HG03045 (cell line): ENCODE data around the gene RER1.
"Not testable (repeated sequence)": the region's sequence is repeated elsewhere in the genome, so short reads cannot be mapped to it uniquely, and the experiment has no call there.

ENCODE experiments used
- ATAC-seq: cut with Tn5 transposase; IDR thresholded peaks from one replicate; pipeline ENCODE4 v1.9.1; 2021; ENCODE audit warnings: mild to moderate bottlenecking, moderate library complexity; ENCODE audit not compliant: unreplicated experiment

RER1 gene

DNA sequence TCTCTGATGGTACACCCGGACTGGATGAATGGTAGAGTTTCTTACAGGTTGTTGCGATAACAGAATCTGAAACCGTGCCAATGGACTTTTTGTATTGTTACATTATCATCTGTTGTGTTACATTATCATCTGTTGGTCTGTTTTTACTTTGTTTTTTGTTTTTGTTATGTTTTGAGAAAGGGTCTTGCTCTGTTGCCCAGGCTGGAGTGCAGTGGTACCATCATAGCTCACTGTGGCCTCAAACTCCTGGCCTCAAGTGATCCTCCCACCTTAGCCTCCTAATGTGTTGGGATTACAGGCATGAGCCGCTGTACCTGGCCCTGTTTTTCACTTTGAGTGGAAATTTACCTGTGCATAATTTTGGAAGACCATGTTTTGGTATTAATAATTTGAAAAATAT lies 30.9 kb downstream of the RER1 start:
- no peak for ATAC-seq

DNA sequence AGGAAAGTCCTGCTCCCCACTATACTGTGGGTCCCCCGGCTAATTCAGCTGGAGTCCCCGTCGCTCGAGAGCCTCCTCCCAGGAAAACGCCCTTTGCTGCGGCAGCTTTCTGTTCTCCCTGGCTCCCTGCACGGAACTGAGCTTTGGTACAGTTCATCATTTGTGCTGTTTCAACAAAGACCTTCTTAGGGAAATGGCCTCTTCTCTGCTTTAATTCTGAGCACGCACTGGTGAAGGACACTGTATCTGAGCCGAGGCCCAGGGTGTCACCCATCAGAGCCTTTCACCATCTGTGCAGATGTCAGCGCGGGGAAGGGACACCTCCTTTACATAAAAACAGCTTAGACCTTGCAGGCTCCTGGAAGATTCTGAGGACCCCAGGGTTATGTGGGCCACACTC lies 34.3 kb downstream of the RER1 start:
- no peak for ATAC-seq

DNA sequence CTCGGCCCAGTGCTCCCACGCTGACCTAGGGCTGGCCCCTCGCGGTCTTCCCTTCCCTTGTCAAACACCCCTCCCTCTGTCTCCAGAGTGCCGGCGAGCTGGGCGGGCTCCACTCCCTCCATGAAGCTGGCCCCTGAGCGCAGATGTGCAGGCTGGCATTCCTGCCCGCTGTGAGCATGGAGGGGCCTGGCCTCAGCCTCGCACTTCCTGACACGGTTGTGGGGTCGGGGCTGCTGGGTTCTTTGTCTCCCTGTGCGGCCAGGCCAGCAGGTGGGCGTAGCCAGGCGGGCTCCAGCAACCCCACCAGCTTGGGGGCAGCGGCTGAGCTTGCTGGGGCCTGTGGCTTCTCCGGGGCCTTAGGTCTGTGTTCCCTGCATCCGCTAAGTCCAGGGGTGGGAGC lies 34.9 kb downstream of the RER1 start:
- no peak for ATAC-seq

DNA sequence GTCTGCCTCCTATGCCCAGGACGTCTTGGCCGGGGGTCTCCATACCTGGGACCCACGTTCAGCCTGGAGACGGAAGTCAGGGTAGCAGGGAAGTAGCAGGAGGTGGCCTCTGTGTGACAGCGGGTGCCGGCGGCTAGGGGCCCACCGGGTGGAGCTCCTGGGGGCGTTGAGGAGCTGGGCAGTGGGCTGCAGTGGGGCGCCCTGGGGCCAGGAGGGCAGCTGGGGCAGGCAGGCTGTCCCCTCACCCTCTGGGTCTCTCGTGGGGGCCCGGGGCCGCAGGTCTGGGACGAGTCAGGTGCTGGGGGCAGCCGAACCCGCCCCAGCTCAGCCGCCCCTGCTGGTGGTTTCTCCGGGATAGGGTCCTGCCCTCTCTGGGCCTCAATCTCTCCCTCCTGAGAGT lies 35.4 kb downstream of the RER1 start:
- no peak for ATAC-seq

DNA sequence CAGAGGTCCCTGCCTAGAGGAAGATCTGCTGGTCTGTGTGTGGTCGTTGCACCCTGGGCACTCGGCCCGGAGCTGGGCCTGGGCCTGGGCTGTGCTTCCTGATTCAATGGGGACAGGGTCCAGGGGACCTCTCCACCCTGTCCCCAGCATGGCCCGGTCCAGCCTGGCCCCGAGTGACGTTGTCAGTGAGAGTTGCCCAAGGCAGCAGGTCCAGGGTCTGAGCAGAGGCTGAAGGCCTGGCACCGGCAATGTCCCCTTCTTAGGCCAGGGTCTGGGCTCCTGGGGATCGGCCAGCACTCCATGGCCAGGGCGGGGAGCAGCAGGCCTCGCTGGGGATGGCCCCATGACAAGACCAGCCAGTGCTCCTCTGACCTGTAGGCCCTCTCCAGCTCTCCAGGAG lies 36.3 kb downstream of the RER1 start:
- no peak for ATAC-seq

DNA sequence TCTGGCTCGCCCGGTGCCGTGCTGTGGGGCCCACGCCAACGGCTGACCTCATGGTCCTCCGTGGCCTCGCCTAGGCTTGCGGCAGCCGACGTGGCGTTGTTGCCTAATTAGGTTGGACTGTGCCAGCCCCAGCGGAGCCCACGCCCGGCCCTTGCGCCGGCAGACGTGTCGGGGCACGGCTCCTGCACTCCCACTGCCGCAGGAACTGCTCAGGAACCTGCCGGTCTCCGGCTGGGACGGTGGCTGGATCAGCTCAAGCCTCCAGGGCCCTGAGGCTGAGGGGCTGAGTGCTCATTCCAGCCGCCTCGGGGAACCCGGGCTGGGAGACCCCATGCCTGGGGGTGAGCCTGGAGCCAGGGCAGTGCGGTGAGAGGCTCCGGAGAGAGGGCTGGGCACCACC lies 36.8 kb downstream of the RER1 start:
- no peak for ATAC-seq

DNA sequence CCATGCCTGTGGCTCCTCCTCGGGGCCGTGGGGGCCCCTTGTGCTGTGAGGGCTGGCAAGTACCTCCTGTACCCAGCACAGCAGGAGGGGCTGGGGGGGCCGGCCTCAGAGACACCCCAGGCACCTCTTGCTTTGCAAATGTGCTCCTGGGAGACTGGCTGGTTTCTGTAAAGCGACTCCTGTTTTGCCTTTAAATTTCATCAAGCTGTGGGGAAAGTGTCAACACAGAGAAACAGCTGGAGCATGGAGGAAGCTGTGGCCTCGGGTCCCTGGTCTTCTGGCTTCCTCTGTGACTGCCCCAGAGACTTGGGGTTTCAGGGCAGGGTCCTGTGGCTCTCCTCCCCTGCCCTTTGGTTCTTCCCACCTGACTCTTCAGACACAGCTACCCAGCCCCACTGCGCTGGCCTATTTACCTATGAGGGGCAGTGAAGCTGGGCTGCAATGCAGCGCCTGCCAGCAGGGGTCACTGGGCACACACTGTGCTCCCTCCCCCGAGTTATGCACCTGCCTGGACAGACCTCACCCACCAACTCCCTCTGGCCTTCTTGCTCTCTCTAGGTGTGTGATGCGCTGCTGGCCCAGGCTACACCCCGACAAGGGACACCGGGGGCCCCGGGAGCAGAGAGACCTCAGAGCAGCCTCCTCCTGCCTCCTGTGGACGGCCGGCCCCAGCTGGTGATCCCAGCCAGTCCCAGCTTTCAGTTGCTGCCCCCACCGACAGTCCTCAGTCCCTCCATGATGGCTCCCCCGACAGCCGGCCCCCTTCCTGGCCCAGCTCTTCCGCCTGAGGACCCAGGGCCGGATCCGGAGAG lies 38.3 kb downstream of the RER1 start:
- ATAC-seq: no peak

DNA sequence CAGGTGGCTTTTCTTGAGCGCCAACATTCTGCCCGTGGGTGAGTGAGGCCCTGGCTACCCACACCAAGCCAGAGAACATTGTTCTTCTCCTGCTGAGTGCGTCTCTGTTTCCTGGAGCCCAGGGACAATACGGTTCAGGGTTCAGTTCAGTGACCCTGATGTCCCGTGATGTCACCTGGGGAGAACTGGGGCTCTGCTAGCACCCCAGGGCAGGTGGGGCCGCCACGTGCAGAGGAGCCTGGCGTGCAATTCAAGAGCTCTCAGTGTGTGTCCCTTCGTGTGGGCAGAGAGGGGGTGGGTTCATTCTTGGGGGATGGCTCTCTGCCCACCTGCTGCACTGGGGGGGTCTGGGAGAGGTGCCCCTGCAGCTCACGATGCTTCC lies 38.9 kb downstream of the RER1 start:
- ATAC-seq: no peak

DNA sequence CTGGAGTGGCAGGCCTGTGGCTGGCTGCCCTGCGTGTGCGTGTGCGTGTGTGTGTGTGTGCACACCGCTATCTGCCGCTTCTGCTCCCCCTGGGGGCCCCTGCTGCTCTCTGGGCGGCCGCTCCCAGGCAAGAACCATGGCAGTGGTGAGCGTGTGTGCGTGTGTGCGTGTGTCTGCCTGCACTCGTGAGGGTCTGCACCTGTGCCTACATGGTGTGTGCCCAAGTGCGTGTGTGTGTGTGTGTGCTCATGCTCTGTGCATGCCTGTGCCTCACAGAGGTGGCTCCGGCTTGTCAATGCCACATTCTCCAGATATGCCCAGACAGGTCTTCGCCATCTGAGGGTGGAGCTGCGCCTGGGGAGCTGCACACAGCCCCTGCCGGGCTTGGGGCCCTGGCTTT lies 39.5 kb downstream of the RER1 start:
- no peak for ATAC-seq

DNA sequence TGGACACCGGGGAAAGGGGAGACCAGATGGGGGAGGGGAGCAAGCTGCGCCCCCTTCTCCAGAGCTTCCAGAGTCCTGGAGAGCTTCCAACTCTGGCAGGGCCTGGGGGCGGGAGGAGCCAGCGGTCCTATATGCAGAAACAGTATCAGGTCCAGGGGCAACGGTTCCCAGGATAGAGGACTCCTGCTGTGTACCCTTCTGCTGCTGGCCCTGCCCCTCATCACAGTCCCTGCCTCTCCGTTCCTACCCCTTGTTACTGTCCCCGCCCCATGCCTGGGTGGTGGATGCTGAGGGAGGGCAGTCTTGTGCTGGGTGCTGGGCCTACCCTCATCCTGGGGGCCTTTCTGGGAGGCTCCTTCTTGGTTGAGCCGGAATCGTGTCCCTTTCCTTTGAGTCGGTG lies 39.9 kb downstream of the RER1 start:
- ATAC-seq: no peak

DNA sequence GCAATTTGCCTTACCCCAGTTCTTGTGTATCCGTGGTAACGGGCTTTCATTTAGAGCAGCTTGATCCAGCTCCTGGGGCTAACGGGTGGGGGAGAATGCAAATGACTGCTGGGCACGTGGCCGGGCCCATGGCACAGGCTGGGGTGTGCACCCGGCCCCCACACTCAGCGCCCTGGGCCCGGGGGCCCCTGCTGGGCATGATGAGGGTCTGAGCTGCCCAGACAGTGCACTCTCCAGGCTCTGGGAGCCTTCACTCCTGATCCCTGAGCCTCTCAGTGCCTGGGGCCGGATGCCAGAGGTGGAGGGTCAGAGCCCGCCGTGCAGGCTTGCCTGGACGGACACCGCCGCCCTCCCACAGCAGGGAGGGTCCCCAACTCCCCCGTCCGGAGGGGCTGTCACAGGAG lies 40.8 kb downstream of the RER1 start:
- no peak for ATAC-seq

DNA sequence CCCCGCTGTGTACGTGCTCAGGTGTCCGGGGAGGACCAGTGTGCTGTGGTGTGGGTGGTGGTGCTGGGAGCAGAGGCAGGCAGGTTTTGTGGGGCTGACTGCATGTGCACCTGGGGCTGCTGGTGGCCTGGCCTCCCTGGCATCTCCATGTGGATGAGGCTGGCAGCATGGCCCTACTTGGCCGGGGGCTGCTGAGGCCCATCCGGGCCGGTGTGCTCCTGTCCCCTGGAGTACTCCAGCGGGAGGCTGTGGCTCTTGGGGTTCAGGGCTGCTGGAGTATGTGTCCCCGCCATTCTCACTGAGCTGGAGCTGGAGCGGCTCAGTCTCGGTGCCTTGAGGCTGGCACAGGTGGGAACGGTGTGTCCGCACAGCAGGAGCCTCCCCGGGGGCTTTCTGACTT lies 41.6 kb downstream of the RER1 start:
- no peak for ATAC-seq

DNA sequence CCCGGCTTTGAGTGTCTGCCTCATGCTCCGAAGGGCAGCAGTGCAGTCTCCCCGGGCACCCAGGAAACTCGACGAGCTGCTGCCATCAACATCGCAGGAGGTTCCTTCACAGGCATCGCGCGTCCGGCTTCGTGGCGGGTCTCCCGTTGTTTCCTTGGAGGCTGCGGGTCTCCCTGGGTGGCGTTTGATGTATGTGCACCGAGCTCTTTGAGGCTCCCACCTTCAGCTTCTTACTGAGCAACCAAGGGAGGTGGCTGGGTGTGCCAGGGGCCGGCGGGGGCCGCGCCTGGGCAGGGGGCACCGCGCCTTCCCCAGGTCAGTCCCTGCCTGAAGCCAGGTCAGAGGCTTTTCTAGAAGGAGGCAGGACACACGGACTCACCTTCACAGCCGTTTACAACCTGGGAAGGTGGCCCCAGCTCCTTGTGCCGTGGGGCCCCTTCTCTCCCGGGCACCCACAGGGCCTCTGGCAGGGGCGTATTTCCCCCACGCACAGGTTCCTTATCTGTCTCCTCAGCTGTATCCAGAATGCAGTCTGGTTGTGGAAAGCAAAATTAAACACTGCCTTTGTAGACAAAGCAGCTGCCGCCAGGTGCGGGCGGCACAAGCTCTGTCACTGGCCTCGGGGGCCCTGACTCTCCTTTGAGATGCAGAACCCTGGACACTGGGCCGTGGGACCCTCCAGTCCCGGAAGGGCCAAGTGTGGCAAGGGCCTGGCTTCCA lies 42.5 kb downstream of the RER1 start:
- ATAC-seq: no peak

DNA sequence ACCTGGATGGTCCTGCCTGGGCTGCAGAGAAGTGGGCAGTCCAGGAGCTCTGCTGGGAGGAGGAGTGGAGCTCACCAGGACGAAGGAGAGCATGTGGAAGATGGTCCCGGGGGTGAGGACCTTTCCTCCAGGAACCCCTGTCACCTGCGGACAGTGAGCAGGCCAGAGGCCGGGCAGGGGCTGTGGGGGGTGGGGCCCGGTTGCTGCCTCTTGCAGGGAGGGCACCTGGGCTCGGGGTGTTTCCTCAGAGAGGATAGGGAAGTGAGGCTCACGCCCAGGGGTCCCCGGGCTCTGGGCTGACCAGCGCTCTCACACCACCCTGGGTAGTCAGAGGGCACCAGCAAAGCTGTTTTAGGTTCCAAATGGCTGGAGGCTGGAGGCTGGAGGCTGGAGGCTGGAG lies 43.5 kb downstream of the RER1 start:
- ATAC-seq: no peak

DNA sequence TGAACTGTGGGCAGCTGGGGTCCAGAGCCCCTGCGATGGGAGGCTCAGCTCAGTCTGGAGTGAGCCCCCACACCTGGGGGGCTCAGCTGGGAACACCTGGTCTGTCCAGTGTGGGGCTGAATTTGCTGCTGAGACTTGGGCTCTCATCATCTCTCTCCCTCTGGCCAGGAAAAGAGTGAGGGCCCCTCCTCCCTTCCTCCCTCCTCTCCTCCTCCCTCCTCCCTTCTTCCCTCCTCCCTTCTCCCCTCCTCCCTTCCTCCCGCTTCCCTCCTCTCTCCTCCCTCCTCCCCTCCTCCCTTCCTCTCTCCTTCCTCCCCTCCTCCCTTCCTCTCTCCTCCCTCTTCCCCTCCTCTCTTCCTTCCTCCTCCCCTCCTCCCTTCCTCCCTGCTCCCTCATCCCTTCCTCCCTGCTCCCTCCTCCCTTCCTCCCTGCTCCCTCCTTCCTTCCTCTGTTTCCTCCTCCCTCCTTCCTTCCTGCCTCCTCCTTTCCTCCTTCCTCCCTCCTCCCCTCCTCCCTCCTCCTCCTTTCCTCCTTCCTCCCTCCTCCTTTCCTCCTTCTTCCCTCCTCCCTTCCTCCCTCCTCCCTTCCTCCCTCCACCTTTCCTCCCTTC lies 44.2 kb downstream of the RER1 start:
- no peak for ATAC-seq

DNA sequence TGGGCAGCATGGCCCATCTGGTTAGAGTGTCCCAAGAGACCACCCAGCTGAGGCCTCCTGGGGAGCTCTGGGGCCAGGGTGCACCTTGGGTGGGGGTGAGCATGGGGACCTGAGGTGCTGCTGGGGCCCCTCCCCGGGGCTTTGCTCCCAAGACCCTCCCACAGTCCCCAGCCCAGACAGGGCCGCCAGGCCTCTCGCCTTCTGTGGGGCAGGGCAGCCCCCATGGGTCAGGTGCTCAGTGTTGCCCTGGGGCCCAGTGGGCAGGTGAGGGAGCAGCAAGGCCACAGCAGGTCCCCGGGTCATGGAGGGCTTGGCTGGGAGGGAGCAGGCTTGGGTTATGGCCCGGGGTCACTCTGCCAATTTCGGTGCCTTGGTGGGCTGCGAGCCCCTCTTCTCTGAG lies 45.2 kb downstream of the RER1 start:
- ATAC-seq: no peak

DNA sequence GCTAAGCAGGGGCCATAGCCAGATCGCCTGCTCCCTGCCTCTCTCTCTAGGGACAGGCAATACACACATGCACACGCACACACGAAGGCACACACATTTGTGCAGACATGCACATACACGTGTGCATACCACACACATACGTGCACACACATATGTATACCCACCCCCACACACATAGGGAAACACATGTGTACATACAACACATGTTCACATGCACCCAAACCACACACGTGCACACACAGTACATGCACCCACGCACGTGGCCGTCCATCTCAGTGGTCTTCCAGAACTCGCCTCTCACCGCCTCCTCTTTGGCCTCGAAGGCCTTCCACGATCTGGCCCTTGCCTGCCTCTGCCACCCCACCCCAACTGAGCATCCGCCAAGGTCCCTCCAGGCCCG lies 46.0 kb downstream of the RER1 start:
- no peak for ATAC-seq

DNA sequence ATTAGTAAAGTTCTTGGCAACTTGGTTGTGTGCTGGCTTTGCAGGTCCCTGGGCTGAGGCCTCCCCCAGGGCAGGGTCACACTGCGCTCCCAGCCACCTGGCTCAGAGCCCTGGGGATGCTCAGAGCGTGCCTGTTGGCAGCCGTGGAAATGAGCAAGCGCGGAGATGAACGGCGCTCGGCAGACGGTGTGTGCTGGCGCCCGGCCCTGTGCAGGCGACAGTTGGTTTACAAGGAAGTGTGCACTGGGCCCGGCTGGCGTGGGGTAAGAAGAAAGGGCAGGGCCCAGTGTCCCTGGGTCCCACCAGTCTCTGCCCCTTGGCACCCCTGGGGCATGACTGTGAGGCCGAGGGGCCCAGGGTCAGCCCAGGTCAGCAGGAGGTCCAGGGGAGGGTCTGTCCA lies 46.4 kb downstream of the RER1 start:
- no peak for ATAC-seq

DNA sequence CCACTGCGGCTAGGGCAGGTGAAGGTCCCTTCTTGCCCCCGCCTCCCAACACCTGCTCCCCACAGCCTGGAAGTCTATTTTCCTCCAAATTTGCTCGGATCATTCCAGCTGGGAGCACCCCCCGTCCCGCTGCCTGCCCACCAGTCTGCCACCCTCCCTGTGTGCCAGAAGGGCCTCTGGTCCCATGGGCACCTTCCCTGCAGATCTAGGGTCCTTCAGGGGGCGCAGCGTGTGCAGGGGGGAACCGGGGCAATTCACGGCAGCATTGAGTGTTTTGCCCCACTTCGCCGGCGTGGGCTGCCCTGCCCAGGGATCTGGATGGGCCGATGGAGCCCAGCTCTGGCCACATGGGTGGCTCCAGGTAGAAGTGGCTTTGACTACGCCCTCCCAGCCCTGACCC lies 47.0 kb downstream of the RER1 start:
- no peak for ATAC-seq

DNA sequence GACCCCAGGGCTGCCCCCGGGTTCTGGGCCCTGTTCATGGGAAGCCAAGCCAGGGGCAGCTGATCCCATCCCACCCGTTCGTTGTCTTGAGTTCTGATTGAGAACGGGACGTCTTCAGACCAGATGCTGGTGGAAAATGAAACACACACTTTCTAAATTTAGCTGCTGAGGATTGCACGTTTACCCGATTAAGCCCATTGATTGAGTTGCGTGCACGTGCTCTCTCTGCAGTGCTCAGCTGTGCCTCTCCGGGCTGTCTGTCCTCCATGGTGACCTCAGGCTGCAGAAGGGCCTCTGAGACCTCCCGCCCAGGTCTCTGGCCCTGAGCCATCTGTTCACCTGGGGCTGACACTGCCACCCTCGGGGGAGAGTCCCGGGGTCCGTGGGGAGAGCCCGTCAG lies 47.7 kb downstream of the RER1 start:
- ATAC-seq: no peak

DNA sequence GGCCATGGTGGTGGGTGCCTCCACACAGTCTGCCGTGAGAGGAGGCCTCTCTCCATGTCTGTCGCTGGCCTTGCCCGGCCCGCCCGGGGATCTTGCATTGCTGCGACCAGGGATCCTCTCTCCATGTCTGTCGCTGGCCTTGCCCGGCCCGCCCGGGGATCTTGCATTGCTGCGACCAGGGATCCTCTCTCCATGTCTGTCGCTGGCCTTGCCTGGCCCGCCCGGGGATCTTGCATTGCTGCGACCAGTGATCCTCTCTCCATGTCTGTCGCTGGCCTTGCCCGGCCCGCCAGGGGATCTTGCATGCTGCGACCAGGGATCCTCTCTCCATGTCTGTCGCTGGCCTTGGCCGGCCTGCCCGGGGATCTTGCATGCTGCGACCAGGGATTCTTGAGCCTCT lies 48.7 kb downstream of the RER1 start:
- ATAC-seq: not testable (repeated sequence)

DNA sequence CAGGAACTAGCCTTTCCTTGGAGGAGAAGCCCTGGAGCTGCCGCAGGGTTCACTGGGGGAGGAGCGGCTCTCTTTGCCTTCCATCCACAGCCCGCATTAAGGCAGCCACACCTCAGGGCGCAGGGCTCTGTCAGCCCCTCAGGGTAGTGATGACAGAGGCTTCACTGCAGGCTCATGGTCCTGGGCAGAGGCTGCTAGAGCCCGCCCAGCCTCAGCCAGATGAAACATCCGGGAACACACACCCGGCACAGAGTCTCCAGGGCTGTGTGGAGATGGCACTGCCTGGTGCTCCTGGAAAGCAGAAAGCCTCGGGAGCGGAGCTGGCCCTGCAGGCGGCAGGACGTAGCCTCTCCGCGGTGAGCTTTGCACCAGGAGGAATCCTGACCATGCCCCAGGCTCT lies 50.1 kb downstream of the RER1 start:
- no peak for ATAC-seq
